Activated CD4-positive, alpha-beta memory T cell treated with anti-CD3 and anti-CD28 coated beads, Interleukin-2, amount 10 ng/mL, durations not matched to agents 7 days and 5 days (primary cell): Measurements from ENCODE around the gene MAML1. TPM values are rescaled to one million over a fixed set of nuclear protein-coding genes. Genes with fewer than 3 reads are reported as not detected.
"Not testable (repeated sequence)": the region's sequence is repeated elsewhere in the genome, so short reads cannot be mapped to it uniquely, and the experiment has no call there.

ENCODE experiments used
- CTCF ChIA-PET: fragments of 350-600 bp; sonication (Branson Sonifier 250); formaldehyde crosslinking; loops from one replicate; lab custom pipeline; 2021; ENCODE audit warnings: antibody characterized with exemption, inconsistent platforms; lab: Charles Lee
- POLR2A ChIA-PET: fragments of 350-600 bp; sonication (Branson Sonifier 250); formaldehyde crosslinking; loops from one replicate; lab custom pipeline; 2021; ENCODE audit warnings: antibody characterized with exemption; lab: Charles Lee
- DNase-seq: peaks from one replicate; pipeline ENCODE4 v3.0.0-alpha.2; 2020
- H3K27ac Mint-ChIP-seq: one replicate; pipeline ENCODE4 v1.8.0; 2021; ENCODE audit warnings: mild to moderate bottlenecking, mixed read lengths
- H3K27me3 Mint-ChIP-seq: one replicate; pipeline ENCODE4 v1.8.0; 2021; ENCODE audit warnings: mixed read lengths
- H3K36me3 Mint-ChIP-seq: one replicate; pipeline ENCODE4 v1.8.0; 2021; ENCODE audit warnings: low read depth, mixed read lengths
- H3K4me1 Mint-ChIP-seq: one replicate; pipeline ENCODE4 v1.8.0; 2021; ENCODE audit warnings: mixed read lengths
- H3K4me3 Mint-ChIP-seq: one replicate; pipeline ENCODE4 v1.8.0; 2021; ENCODE audit warnings: mild to moderate bottlenecking, mixed read lengths
- H3K9me3 Mint-ChIP-seq: one replicate; pipeline ENCODE4 v1.8.0; 2021; ENCODE audit warnings: mixed read lengths
- total RNA-seq, 2 experiments: library from RNA; stranded (reverse); gene quantifications; one replicate each; pipeline ENCODE4 v1.2.3, GENCODE V29; 2021

The MAML1 gene
- total RNA-seq, 2 experiments from 2014 or later: 33.3 to 35.2 TPM

DNA sequence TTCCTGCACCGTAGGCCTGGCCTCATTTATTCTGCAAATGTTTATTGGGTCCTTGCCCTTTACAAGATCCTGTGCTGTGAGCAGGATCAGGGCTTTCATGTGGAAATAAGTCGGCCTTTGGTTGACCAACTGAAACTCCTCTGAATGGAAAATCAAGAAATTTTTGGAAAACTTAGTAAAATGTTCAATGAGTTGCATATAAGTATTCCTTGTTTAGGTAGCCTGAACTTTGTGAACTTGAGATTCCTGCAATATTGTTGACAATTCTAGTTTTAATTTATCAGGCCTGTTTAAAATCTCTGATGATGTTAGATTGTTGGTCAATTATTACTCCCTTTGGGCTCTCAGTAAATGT lies 1.1 kb downstream of the MAML1 start:
- H3K4me1 Mint-ChIP-seq: peaks cover 49% of the 10 kb centered on the region
- no peaks in the 10 kb centered on the region for H3K27me3 Mint-ChIP-seq
- H3K4me3 Mint-ChIP-seq: peak overlapping the region; percentile 96
- CTCF ChIA-PET: interaction anchor here (0.9 to 1.0 kb wide), 2 partner anchors 20 to 62 kb away, joined by 3 to 6 read pairs; no protein-coding TSS in a partner anchor
- no peaks in the 10 kb centered on the region for H3K9me3 Mint-ChIP-seq
- no peak for DNase-seq
- H3K27ac Mint-ChIP-seq: peak overlapping the region; percentile 87
- H3K36me3 Mint-ChIP-seq: peaks cover 58% of the 10 kb centered on the region
- POLR2A ChIA-PET: interaction anchor here (1.3 to 2.5 kb wide), 7 partner anchors 14 to 1530 kb away, joined by 3 to 30 read pairs (median 9); partner anchors contain the start of genes HNRNPAB, HNRNPH1 and SQSTM1

DNA sequence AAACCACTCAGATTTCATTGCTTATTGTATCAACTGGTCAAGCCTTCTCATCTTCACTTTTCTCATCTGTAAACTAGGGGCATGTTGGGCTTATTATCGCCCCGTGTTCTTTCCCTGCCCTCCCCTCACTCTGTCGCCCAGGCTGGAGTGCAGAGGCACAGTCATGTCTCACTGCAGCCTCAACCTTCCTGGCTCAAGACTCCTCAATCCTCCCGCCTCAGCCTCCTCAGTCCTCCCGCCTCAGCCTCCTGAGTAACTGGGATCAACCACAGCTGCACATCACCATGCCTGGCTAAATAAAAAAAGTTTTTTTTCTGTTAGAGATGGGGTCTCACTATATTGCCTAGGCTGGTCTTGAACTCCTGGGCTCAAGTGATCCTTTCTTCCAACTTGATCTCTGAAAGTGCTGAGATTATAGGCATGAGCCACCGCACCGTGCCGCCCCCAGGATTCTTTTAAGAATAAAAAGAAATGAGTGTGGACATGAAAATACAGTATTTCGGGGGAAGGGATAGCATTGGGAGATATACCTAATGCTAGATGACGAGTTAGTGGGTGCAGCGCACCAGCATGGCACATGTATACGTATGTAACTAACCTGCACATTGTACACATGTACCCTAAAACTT lies 2.0 kb downstream of the MAML1 start:
- DNase-seq: no peak
- H3K27ac Mint-ChIP-seq: peak overlapping the region; percentile 53
- H3K27me3 Mint-ChIP-seq: no peaks in the 10 kb centered on the region
- peaks cover 53% of the 10 kb centered on the region for H3K4me1 Mint-ChIP-seq
- H3K36me3 Mint-ChIP-seq: peaks cover 57% of the 10 kb centered on the region
- H3K9me3 Mint-ChIP-seq: no peaks in the 10 kb centered on the region
- H3K4me3 Mint-ChIP-seq: peak overlapping the region; percentile 96
- POLR2A ChIA-PET: no interaction called here
- CTCF ChIA-PET: interaction anchor here (1.5 kb wide), 1 partner anchor 28 kb away, joined by 4 read pairs; no protein-coding TSS in a partner anchor

GRCh38 chr5:179738742-179739141 lies 6.1 kb downstream of the MAML1 start:
- Mint-ChIP-seq H3K27ac (no peak overlapping the region), H3K27me3 (no peaks in the 10 kb centered on the region), H3K9me3 (no peaks in the 10 kb centered on the region), H3K4me3 (no peak overlapping the region), H3K4me1 (peaks cover 44% of the 10 kb centered on the region), H3K36me3 (peaks cover 48% of the 10 kb centered on the region)
- ChIA-PET CTCF (interaction anchor here (0.6 to 1.7 kb wide), 3 partner anchors 23 to 1532 kb away, joined by 3 to 4 read pairs (median 4); no protein-coding TSS in a partner anchor), POLR2A (interaction anchor here (0.7 to 5.4 kb wide), 3 partner anchors 8 to 115 kb away, joined by 3 to 15 read pairs (median 4); partner anchors contain the start of genes HNRNPH1 and LTC4S)
- DNase-seq: no peak

- H3K27me3 Mint-ChIP-seq, H3K9me3 Mint-ChIP-seq, DNase-seq, H3K27ac Mint-ChIP-seq, POLR2A ChIA-PET, H3K4me3 Mint-ChIP-seq: not testable (repeated sequence)
- CTCF ChIA-PET: interaction anchor here (0.6 kb wide), 1 partner anchor 73 kb away, joined by 3 read pairs; no protein-coding TSS in a partner anchor
- Mint-ChIP-seq H3K36me3 (peaks cover 30% of the 10 kb centered on the region), H3K4me1 (peaks cover 11% of the 10 kb centered on the region)
Measured at GRCh38 chr5:179744106-179744505, 11.5 kb downstream of the MAML1 start.

- Mint-ChIP-seq H3K36me3 (peaks cover 29% of the 10 kb centered on the region), H3K4me3 (no peak overlapping the region), H3K27me3 (no peaks in the 10 kb centered on the region), H3K9me3 (no peaks in the 10 kb centered on the region), H3K27ac (no peak overlapping the region), H3K4me1 (peaks cover 3% of the 10 kb centered on the region)
- ChIA-PET CTCF (no interaction called here), POLR2A (interaction anchor here (1.0 kb wide), 1 partner anchor 47 kb away, joined by 3 read pairs; no protein-coding TSS in a partner anchor)
- DNase-seq: no peak
Measured at GRCh38 chr5:179746872-179747271, 14.2 kb downstream of the MAML1 start.

- POLR2A ChIA-PET: interaction anchor here (1.0 to 1.2 kb wide), 2 partner anchors 14 to 48 kb away, joined by 3 read pairs; no protein-coding TSS in a partner anchor
- peaks cover 29% of the 10 kb centered on the region for H3K36me3 Mint-ChIP-seq
- no peak for DNase-seq
Measured at GRCh38 chr5:179747811-179748210, 15.2 kb downstream of the MAML1 start.

DNA sequence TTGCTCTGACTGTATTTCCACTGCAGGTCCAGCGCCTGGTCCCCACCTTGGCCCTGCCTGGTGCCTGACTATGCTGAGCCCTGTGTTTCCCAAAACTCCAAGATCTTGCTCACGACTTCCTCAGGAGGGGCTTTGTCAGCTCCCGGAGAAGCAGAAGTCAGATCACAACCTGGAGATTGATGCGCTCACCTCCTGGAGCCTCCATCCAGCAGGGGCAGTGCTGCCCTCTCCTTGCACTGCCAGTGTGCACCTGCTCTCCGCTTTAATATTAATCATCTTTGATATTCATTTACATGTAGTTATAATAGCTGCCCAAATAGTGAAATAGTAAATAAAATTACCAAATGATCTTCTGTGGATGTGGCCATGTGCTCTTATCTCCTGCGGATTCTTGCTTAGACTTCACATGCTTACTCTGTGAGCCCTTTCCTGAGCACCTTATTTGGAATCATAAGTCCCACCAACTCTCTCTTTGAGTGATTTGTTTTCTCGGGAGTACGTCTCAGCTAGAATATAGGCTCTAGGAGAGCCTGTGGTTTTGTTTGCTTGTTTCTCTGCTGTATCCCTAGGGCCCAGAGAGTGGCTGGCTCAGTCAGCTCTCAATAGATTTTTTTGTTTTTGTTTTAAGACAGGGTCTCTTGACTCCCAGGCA lies 17.4 kb downstream of the MAML1 start:
- ChIA-PET POLR2A (no interaction called here), CTCF (no interaction called here)
- Mint-ChIP-seq H3K4me1 (peaks cover 15% of the 10 kb centered on the region), H3K9me3 (no peaks in the 10 kb centered on the region), H3K36me3 (peaks cover 33% of the 10 kb centered on the region), H3K27ac (no peak overlapping the region), H3K4me3 (no peak overlapping the region), H3K27me3 (no peaks in the 10 kb centered on the region)
- no peak for DNase-seq

More at GRCh38 chr5:179747811-179748210, 15.2 kb downstream of the MAML1 start:
- no peaks in the 10 kb centered on the region for H3K9me3 Mint-ChIP-seq
- H3K4me3 Mint-ChIP-seq: no peak overlapping the region
- H3K4me1 Mint-ChIP-seq: peaks cover 3% of the 10 kb centered on the region
- CTCF ChIA-PET: no interaction called here
- H3K27ac Mint-ChIP-seq: no peak overlapping the region
- no peaks in the 10 kb centered on the region for H3K27me3 Mint-ChIP-seq

- Mint-ChIP-seq H3K4me1 (peaks cover 25% of the 10 kb centered on the region), H3K36me3 (peaks cover 23% of the 10 kb centered on the region), H3K27ac (no peak overlapping the region), H3K27me3 (no peaks in the 10 kb centered on the region), H3K9me3 (no peaks in the 10 kb centered on the region), H3K4me3 (no peak overlapping the region)
- ChIA-PET POLR2A (interaction anchor here (0.8 kb wide), 1 partner anchor 75 kb away, joined by 3 read pairs; no protein-coding TSS in a partner anchor), CTCF (interaction anchor here (0.9 to 5.6 kb wide), 2 partner anchors 9 to 21 kb away, joined by 6 to 32 read pairs; no protein-coding TSS in a partner anchor)
- no peak for DNase-seq
Measured at GRCh38 chr5:179753971-179754370, 21.3 kb downstream of the MAML1 start.

GRCh38 chr5:179755022-179755421 lies 22.4 kb downstream of the MAML1 start:
- H3K36me3 Mint-ChIP-seq: peaks cover 17% of the 10 kb centered on the region
- ChIA-PET POLR2A (interaction anchor here (0.8 kb wide), 1 partner anchor 14 kb away, joined by 3 read pairs; no protein-coding TSS in a partner anchor), CTCF (interaction anchor here (1.2 to 5.6 kb wide), 4 partner anchors 8 to 47 kb away, joined by 3 to 32 read pairs (median 6); no protein-coding TSS in a partner anchor)
- DNase-seq: no peak
- H3K27ac Mint-ChIP-seq: peak overlapping the region; percentile 0
- H3K4me1 Mint-ChIP-seq: peaks cover 35% of the 10 kb centered on the region
- no peak overlapping the region for H3K4me3 Mint-ChIP-seq
- H3K9me3 Mint-ChIP-seq: no peaks in the 10 kb centered on the region
- no peaks in the 10 kb centered on the region for H3K27me3 Mint-ChIP-seq

DNA sequence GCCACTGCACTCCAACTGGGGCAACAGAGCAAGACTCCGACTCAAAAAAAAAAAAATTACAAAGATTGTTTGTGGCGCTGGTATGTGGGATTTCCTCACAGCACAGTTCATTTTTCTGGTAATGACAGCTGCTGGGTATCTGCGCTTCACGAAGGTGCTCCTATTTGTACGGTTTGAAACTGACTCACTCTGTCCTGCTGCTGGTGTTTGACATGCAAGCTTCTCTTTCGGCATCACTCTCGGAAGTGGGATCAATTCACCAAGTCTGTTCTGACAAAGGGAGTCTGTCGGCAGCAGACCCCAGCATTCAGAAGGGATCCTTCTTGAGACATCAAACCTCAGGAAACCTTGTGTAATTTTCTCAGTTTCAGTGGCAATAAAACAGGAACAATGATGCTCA lies 26.3 kb downstream of the MAML1 start:
- H3K4me1 Mint-ChIP-seq: peaks cover 62% of the 10 kb centered on the region
- H3K9me3 Mint-ChIP-seq: no peaks in the 10 kb centered on the region
- ChIA-PET CTCF (no interaction called here), POLR2A (interaction anchor here (1.2 to 1.5 kb wide), 2 partner anchors 18 to 80 kb away, joined by 3 read pairs; no protein-coding TSS in a partner anchor)
- no peak overlapping the region for H3K4me3 Mint-ChIP-seq
- H3K27me3 Mint-ChIP-seq: no peaks in the 10 kb centered on the region
- peaks cover 3% of the 10 kb centered on the region for H3K36me3 Mint-ChIP-seq
- DNase-seq: no peak
- no peak overlapping the region for H3K27ac Mint-ChIP-seq

DNA sequence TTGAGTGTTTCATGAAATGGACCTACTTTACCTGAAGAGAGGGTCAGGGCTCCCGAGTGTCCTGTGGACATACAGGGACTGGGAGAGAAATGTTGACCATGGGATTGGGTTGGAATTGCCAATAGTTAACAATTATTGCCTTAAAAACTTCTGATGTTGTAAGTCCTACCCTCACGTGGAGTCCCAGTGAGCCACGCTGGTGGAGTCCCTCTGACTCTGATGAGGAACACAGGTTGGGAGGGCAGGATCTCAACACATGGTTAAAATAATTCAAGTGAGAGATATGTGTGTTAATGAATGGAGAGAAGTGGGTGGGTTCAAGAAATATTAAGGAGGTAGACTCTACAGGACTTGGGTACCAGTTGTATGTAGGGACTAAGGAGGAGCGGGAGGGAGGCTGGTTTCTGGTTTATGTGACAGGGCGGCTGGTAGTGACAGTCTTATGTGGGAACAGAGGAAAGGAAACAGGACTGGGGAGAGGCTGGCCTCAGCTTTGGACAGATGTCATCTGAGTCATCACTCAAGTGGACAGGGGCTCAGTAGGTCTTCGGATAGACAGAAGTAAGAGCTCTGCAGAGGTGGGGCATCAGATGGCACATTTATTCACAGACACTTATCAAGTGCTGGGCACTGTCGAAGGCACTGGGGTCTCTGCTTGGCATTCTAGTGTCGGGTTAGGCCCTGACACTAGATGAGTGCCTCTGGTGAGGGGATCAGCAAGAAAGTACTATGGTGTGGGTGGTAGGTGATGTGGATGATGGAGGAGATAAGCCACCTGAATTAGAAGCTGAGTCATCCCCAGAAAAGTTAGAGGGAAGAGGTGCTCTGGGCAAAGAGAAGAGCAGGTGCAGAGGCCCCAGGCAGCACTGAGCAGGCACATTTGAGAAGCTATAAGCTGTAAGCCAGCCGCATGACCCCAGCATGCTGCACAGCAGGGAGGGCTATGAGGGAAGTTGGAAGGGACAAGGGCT lies 27.2 kb downstream of the MAML1 start:
- POLR2A ChIA-PET: interaction anchor here (1.5 kb wide), 1 partner anchor 17 kb away, joined by 3 read pairs; no protein-coding TSS in a partner anchor
- CTCF ChIA-PET: no interaction called here
- H3K4me1 Mint-ChIP-seq: peaks cover 56% of the 10 kb centered on the region
- no peaks in the 10 kb centered on the region for H3K9me3 Mint-ChIP-seq
- H3K27me3 Mint-ChIP-seq: no peaks in the 10 kb centered on the region
- peaks cover 3% of the 10 kb centered on the region for H3K36me3 Mint-ChIP-seq
- DNase-seq: no peak
- no peak overlapping the region for H3K4me3 Mint-ChIP-seq
- H3K27ac Mint-ChIP-seq: peak overlapping the region; percentile 57
